Liver (tissue), 9 donors: Measurements from ENCODE around the gene CCDC138. TPM values are rescaled to one million over a fixed set of nuclear protein-coding genes. Genes with fewer than 3 reads are reported as not detected.

ENCODE experiments used
- DNase-seq: peaks from one replicate; pipeline ENCODE4 v3.0.0-alpha.2; 2017; ENCODE audit warnings: low spot score
- H3K27ac ChIP-seq, 2 donors: one replicate each; pipeline ENCODE4 v1.7.0; 2013; ENCODE audit warnings: inconsistent platforms in 2 of 2, low read length in 2 of 2, control low read depth in 1 of 2, low read depth in 1 of 2, mild to moderate bottlenecking in 1 of 2
- H3K27me3 ChIP-seq, 4 donors: one replicate each; pipeline versions ENCODE4 v1.6.1 to v1.7.0; 2013; ENCODE audit warnings: low read length in 3 of 4, inconsistent platforms in 1 of 4, mild to moderate bottlenecking in 1 of 4, moderate library complexity in 1 of 4; ENCODE audit not compliant: control insufficient read depth in 4 of 4, insufficient read depth in 4 of 4
- H3K36me3 ChIP-seq, 4 donors: one replicate each; pipeline versions ENCODE4 v1.6.1 to v1.7.0; 2013; ENCODE audit warnings: low read length in 3 of 4, mild to moderate bottlenecking in 3 of 4, low read depth in 1 of 4, moderate library complexity in 1 of 4; ENCODE audit not compliant: control insufficient read depth in 4 of 4, insufficient read depth in 3 of 4
- H3K4me1 ChIP-seq, 4 donors: one replicate each; pipeline versions ENCODE4 v1.6.1 to v1.7.0; 2013; ENCODE audit warnings: low read length in 3 of 4, mild to moderate bottlenecking in 3 of 4, moderate library complexity in 1 of 4; ENCODE audit not compliant: control insufficient read depth in 4 of 4, insufficient read depth in 4 of 4
- H3K4me3 ChIP-seq, 3 donors: one replicate each; pipeline versions ENCODE4 v1.6.1 to v1.7.0; 2013; ENCODE audit warnings: low read length in 3 of 3, control low read depth in 1 of 3, low read depth in 1 of 3, mild to moderate bottlenecking in 1 of 3
- H3K9ac ChIP-seq, 2 donors: one replicate each; pipeline ENCODE4 v1.7.0; 2013; ENCODE audit warnings: low read length in 2 of 2, mild to moderate bottlenecking in 2 of 2, moderate library complexity in 2 of 2, control low read depth in 1 of 2, low read depth in 1 of 2
- H3K9me3 ChIP-seq, 4 donors: one replicate each; pipeline versions ENCODE4 v1.6.1 to v1.7.0; 2013; ENCODE audit warnings: low read length in 3 of 4; ENCODE audit not compliant: control insufficient read depth in 4 of 4
- EGR1 ChIP-seq, 2 donors: IDR thresholded peaks; 2 replicates each; pipeline ENCODE4 v1.6.1; 2016 to 2018; ENCODE audit warnings: antibody characterized with exemption in 2 of 2, low read depth in 2 of 2
- FOXA1 ChIP-seq: IDR thresholded peaks from 2 replicates; pipeline ENCODE4 v1.6.1; 2016; ENCODE audit warnings: antibody characterized with exemption
- FOXA2 ChIP-seq: IDR thresholded peaks from 2 replicates; pipeline ENCODE4 v1.6.1; 2016; ENCODE audit warnings: antibody characterized with exemption
- GABPA ChIP-seq, 2 donors: IDR thresholded peaks in 1 of 2; conservative IDR thresholded peaks in 1 of 2; 2 replicates each; pipeline ENCODE4 v1.6.1; 2016; ENCODE audit warnings: antibody characterized with exemption in 2 of 2, mild to moderate bottlenecking in 1 of 2, moderate library complexity in 1 of 2
- HNF4A ChIP-seq, 2 donors: conservative IDR thresholded peaks; 2 replicates each; pipeline ENCODE4 v1.6.1; 2016; ENCODE audit warnings: antibody characterized with exemption in 2 of 2, mild to moderate bottlenecking in 2 of 2
- HNF4G ChIP-seq: IDR thresholded peaks from 2 replicates; pipeline ENCODE4 v1.6.1; 2016; ENCODE audit warnings: antibody characterized with exemption
- JUND ChIP-seq, 2 donors: IDR thresholded peaks; 2 replicates each; pipeline ENCODE4 v1.6.1; 2016; ENCODE audit warnings: antibody characterized with exemption in 2 of 2
- NR2F2 ChIP-seq: IDR thresholded peaks from 2 replicates; pipeline ENCODE4 v1.6.1; 2016; ENCODE audit warnings: antibody characterized with exemption
- RAD21 ChIP-seq, 2 donors: IDR thresholded peaks; 2 replicates each; pipeline ENCODE4 v1.6.1; 2016; ENCODE audit warnings: antibody characterized with exemption in 2 of 2, mild to moderate bottlenecking in 2 of 2
- RXRA ChIP-seq, 2 donors: IDR thresholded peaks; 2 replicates each; pipeline ENCODE4 v1.6.1; 2017 to 2018; ENCODE audit warnings: antibody characterized with exemption in 2 of 2, mild to moderate bottlenecking in 1 of 2
- SP1 ChIP-seq: IDR thresholded peaks from 2 replicates; pipeline ENCODE4 v1.6.1; 2018; ENCODE audit warnings: antibody characterized with exemption, mild to moderate bottlenecking
- TAF1 ChIP-seq: conservative IDR thresholded peaks from 2 replicates; pipeline ENCODE4 v1.6.1; 2016; ENCODE audit warnings: antibody characterized with exemption, mild to moderate bottlenecking
- YY1 ChIP-seq: IDR thresholded peaks from 2 replicates; pipeline ENCODE4 v1.6.1; 2016; ENCODE audit warnings: antibody characterized with exemption, mild to moderate bottlenecking
- WGBS: extraction: QIAGEN DNeasy Blood & Tissue Kit; methylation state at CpG from one replicate; pipeline ENCODE4 v1.1.7; 2013; 5-methylcytosine and 5-hydroxymethylcytosine counted together
- polyA plus RNA-seq, 2 donors: library from polyadenylated mRNA; stranded (reverse) in 1 of 2; unstranded in 1 of 2; fragments of 200-250 nt in 1 of 2; fragments of >200 nt in 1 of 2; fragmentation: Nextera tagmentation in 1 of 2; extraction: Ambion mirVana in 1 of 2; gene quantifications; one replicate each; pipeline versions ENCODE4 v1.2.1 to v1.2.3, GENCODE V29; 2013 to 2015
- total RNA-seq, 2 donors: library from RNA; depleted of rRNA; stranded (reverse); fragments of >200 nt; gene quantifications; one replicate each; pipeline ENCODE4 v1.2.3, GENCODE V29; 2014
- TF ChIP-seq, protein P1 (sequence below): IDR thresholded peaks from 2 replicates; pipeline ENCODE4 v1.6.1; 2016; ENCODE audit warnings: antibody characterized with exemption
- TF ChIP-seq, protein P2 (sequence below): fragments of 150-350 bp; IDR thresholded peaks from 2 replicates; pipeline ENCODE4 v1.5.1; 2017; ENCODE audit warnings: improper control_type of control experiment, low read depth, low read length; ENCODE audit not compliant: missing input control
- TF ChIP-seq, protein P3 (sequence below): IDR thresholded peaks from 2 replicates; pipeline ENCODE4 v1.6.1; 2016; ENCODE audit warnings: antibody characterized with exemption
- TF ChIP-seq, protein P4 (sequence below): IDR thresholded peaks from 2 replicates; pipeline ENCODE4 v1.6.1; 2016; ENCODE audit warnings: antibody characterized with exemption
- TF ChIP-seq, protein P5 (sequence below): IDR thresholded peaks from 2 replicates; pipeline ENCODE4 v1.6.1; 2016; ENCODE audit warnings: antibody characterized with exemption, mild to moderate bottlenecking
- donor health status: healthy.
- donor health status: healthy.
- donor health status: healthy.
- donor health status: healthy.
- donor health status: healthy.

CCDC138 gene
- total and polyA plus RNA-seq, 4 donors, result 0.76 to 5.0 (median 2.7) TPM

DNA sequence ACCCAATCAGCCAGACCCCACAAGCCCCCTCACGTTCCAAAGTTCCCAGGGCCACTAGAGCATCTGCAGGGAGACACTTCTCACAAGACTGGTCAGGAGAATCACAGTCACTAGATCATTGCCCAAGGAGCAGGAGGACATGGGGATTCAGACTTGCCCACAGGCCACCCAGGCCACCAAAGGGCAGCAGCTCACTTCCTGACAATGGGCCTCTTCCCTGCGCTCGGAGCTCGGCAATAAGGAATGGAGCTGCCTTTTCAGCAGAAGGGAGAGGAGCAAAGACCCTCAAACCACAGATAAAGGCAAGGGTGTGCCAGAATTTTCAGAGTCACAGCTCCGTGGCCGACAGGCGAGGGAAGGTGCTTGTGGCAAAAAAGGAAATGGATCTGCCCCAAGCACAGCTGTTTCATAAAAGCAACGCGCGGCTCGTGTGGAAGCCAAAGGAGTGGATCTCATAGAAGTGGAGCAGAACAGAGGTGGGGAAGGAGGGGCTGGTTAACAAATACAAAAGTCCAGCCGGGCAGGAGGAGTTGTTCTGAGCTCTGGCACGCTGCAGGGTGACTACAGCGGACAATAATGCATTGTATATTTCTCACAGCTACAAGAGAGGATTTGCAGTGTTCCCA, 130.3 kb downstream of the CCDC138 start:
- H3K27ac ChIP-seq, result no peak overlapping the region
- no peaks in the 10 kb centered on the region for H3K4me1 ChIP-seq
- DNase-seq, result no peak
- H3K27me3 ChIP-seq, result no peaks in the 10 kb centered on the region
- no peak overlapping the region for H3K4me3 ChIP-seq
- no peaks in the 10 kb centered on the region for H3K9me3 ChIP-seq
- 74% methylated on average over 14 of the region's 14 CpGs for WGBS
- TF ChIP-seq, protein P1, sequence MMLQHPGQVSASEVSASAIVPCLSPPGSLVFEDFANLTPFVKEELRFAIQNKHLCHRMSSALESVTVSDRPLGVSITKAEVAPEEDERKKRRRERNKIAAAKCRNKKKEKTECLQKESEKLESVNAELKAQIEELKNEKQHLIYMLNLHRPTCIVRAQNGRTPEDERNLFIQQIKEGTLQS, result no peak
- TF ChIP-seq TAF1 (no peak), NR2F2 (no peak), HNF4A (conservative IDR thresholded peaks at IDR 0.05) (no peak), EGR1 (IDR thresholded peaks at IDR 0.05; ENCODE audit: low read depth in 2 of 2) (no peak), FOXA2 (no peak), YY1 (no peak), GABPA (IDR thresholded peaks at IDR 0.05 in 1 of 2, conservative IDR thresholded peaks at IDR 0.05 in 1 of 2) (no peak), FOXA1 (no peak), SP1 (no peak), RXRA (IDR thresholded peaks at IDR 0.05) (no peak), JUND (IDR thresholded peaks at IDR 0.05) (no peak), HNF4G (no peak), RAD21 (IDR thresholded peaks at IDR 0.05) (no peak)
- TF ChIP-seq, protein P2, sequence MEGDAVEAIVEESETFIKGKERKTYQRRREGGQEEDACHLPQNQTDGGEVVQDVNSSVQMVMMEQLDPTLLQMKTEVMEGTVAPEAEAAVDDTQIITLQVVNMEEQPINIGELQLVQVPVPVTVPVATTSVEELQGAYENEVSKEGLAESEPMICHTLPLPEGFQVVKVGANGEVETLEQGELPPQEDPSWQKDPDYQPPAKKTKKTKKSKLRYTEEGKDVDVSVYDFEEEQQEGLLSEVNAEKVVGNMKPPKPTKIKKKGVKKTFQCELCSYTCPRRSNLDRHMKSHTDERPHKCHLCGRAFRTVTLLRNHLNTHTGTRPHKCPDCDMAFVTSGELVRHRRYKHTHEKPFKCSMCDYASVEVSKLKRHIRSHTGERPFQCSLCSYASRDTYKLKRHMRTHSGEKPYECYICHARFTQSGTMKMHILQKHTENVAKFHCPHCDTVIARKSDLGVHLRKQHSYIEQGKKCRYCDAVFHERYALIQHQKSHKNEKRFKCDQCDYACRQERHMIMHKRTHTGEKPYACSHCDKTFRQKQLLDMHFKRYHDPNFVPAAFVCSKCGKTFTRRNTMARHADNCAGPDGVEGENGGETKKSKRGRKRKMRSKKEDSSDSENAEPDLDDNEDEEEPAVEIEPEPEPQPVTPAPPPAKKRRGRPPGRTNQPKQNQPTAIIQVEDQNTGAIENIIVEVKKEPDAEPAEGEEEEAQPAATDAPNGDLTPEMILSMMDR, result no peak
- TF ChIP-seq, protein P3, sequence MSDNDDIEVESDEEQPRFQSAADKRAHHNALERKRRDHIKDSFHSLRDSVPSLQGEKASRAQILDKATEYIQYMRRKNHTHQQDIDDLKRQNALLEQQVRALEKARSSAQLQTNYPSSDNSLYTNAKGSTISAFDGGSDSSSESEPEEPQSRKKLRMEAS, result no peak
- TF ChIP-seq, protein P4, sequence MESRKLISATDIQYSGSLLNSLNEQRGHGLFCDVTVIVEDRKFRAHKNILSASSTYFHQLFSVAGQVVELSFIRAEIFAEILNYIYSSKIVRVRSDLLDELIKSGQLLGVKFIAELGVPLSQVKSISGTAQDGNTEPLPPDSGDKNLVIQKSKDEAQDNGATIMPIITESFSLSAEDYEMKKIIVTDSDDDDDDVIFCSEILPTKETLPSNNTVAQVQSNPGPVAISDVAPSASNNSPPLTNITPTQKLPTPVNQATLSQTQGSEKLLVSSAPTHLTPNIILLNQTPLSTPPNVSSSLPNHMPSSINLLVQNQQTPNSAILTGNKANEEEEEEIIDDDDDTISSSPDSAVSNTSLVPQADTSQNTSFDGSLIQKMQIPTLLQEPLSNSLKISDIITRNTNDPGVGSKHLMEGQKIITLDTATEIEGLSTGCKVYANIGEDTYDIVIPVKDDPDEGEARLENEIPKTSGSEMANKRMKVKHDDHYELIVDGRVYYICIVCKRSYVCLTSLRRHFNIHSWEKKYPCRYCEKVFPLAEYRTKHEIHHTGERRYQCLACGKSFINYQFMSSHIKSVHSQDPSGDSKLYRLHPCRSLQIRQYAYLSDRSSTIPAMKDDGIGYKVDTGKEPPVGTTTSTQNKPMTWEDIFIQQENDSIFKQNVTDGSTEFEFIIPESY, result no peak
- TF ChIP-seq, protein P5, sequence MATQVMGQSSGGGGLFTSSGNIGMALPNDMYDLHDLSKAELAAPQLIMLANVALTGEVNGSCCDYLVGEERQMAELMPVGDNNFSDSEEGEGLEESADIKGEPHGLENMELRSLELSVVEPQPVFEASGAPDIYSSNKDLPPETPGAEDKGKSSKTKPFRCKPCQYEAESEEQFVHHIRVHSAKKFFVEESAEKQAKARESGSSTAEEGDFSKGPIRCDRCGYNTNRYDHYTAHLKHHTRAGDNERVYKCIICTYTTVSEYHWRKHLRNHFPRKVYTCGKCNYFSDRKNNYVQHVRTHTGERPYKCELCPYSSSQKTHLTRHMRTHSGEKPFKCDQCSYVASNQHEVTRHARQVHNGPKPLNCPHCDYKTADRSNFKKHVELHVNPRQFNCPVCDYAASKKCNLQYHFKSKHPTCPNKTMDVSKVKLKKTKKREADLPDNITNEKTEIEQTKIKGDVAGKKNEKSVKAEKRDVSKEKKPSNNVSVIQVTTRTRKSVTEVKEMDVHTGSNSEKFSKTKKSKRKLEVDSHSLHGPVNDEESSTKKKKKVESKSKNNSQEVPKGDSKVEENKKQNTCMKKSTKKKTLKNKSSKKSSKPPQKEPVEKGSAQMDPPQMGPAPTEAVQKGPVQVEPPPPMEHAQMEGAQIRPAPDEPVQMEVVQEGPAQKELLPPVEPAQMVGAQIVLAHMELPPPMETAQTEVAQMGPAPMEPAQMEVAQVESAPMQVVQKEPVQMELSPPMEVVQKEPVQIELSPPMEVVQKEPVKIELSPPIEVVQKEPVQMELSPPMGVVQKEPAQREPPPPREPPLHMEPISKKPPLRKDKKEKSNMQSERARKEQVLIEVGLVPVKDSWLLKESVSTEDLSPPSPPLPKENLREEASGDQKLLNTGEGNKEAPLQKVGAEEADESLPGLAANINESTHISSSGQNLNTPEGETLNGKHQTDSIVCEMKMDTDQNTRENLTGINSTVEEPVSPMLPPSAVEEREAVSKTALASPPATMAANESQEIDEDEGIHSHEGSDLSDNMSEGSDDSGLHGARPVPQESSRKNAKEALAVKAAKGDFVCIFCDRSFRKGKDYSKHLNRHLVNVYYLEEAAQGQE, result no peak
- no peaks in the 10 kb centered on the region for H3K36me3 ChIP-seq
- no peak overlapping the region for H3K9ac ChIP-seq
